ENCODE measurements around the gene CCDC43.

DNA sequence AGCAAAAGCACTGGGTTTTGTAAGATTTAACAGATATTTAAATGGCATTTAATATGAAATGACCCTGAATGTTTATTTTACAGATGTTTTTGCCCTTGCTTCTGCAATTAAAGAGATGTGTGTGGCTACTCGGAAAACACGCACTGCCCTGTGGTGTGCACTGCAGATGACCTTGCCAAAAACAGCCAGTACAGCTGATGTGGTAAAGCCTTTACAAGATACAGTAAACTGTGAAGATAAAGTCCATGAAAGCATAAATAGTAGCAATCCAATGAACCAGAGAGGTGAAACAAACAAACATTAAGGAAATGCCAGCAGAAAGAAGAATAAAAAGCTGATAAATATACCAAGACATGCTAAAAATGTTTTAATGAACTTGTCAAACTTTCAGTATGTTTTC is 15.7 kb downstream of the CCDC43 start:
- TF ChIP-seq, protein P1, sequence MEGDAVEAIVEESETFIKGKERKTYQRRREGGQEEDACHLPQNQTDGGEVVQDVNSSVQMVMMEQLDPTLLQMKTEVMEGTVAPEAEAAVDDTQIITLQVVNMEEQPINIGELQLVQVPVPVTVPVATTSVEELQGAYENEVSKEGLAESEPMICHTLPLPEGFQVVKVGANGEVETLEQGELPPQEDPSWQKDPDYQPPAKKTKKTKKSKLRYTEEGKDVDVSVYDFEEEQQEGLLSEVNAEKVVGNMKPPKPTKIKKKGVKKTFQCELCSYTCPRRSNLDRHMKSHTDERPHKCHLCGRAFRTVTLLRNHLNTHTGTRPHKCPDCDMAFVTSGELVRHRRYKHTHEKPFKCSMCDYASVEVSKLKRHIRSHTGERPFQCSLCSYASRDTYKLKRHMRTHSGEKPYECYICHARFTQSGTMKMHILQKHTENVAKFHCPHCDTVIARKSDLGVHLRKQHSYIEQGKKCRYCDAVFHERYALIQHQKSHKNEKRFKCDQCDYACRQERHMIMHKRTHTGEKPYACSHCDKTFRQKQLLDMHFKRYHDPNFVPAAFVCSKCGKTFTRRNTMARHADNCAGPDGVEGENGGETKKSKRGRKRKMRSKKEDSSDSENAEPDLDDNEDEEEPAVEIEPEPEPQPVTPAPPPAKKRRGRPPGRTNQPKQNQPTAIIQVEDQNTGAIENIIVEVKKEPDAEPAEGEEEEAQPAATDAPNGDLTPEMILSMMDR (IDR thresholded peaks at IDR 0.05): no peak
- TF ChIP-seq POLR2A (IDR thresholded peaks at IDR 0.05): no peak

Data from uterus (tissue), 2 donors.